ACC112 (cell line): ENCODE data around the gene ATG5.
"Not testable (repeated sequence)": the region's sequence is repeated elsewhere in the genome, so short reads cannot be mapped to it uniquely, and the experiment has no call there.

Experiments used
- H2AFZ ChIP-seq: fragments of 200-600 bp; sonication (generic); one replicate; pipeline ENCODE4 v1.6.0; 2017; ENCODE audit warnings: antibody characterized with exemption, low read length; ENCODE audit not compliant: unreplicated experiment
- H3K27ac ChIP-seq: fragments of 200-600 bp; sonication (generic); 2 replicates; pipeline ENCODE4 v1.5.1; 2014; ENCODE audit warnings: low read depth, mild to moderate bottlenecking, antibody characterized with exemption, low read length, moderate library complexity
- H3K27me3 ChIP-seq: fragments of 200-600 bp; sonication (generic); 2 replicates; pipeline ENCODE4 v1.6.1; 2014; ENCODE audit warnings: mild to moderate bottlenecking, antibody characterized with exemption, low read length, moderate library complexity, mixed read lengths; ENCODE audit not compliant: insufficient read depth
- H3K36me3 ChIP-seq: fragments of 200-600 bp; sonication (generic); 2 replicates; pipeline ENCODE4 v1.6.1; 2016; ENCODE audit warnings: mild to moderate bottlenecking, antibody characterized with exemption, low read length, moderate library complexity, mixed read lengths; ENCODE audit not compliant: insufficient read depth
- H3K4me1 ChIP-seq: fragments of 200-600 bp; sonication (generic); one replicate; pipeline ENCODE4 v1.6.1; 2016; ENCODE audit warnings: low read length, mixed read lengths; ENCODE audit not compliant: insufficient read depth, unreplicated experiment, control insufficient read depth
- H3K4me3 ChIP-seq: fragments of 200-600 bp; sonication (generic); 2 replicates; pipeline ENCODE4 v1.5.1; 2014; ENCODE audit warnings: mild to moderate bottlenecking, low read depth, low read length
- H3K79me2 ChIP-seq: fragments of 200-600 bp; sonication (generic); one replicate; pipeline ENCODE4 v1.6.0; 2016; ENCODE audit warnings: low read length; ENCODE audit not compliant: control insufficient read depth, unreplicated experiment, insufficient read depth

Gene ATG5

DNA sequence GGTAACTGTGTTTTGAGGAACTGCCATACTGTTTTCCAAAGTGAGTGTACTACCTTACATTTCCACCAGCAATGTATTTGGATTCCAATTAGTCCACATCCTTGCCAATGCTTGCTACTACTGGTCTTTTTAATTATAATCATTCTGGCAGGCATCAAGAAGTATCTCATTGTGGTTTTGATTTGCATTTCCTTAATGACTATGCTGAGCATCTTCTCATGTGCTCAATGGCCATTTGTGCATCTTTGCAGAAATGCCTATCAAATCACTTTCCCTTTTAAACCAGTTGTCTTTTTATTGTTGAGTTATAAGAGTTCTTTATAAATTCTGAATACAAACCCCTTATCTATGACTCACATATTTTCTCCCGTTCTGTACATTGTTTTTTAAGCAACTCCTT, 75.9 kb downstream of the ATG5 start:
- Histone ChIP-seq H3K27me3 (no peaks in the 10 kb centered on the region), H3K4me1 (peaks cover 43% of the 10 kb centered on the region), H3K4me3 (no peak overlapping the region), H2AFZ (no peak overlapping the region), H3K27ac (no peak overlapping the region), H3K79me2 (peaks cover 28% of the 10 kb centered on the region), H3K36me3 (peaks cover 9% of the 10 kb centered on the region)

DNA sequence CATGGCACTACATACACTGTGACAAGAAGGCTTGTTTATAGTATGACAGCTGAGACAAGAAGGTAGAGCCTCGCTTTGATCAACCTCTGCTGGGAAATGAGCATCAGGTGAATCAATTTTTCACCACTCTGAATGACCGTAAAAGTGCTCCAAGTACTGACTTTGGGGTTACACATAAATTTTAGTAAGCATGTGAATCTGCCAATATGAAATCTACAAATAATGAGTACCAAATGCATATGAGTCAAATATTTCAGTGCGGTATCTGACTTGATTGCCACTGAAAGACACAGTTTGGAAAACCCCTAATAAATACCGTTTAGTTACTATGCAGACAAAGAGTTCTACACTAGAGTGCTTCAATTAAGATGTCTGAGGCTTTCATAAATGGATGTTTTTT, 77.8 kb downstream of the ATG5 start:
- H3K4me3 ChIP-seq, result 0 out of 2 replicates have a peak overlapping the region, but pooled peaks have one; percentile 22
- peak overlapping the region; percentile 77 for H3K27ac ChIP-seq
- H3K36me3 ChIP-seq, result peaks cover 13% of the 10 kb centered on the region
- H2AFZ ChIP-seq, result no peak overlapping the region
- peaks cover 24% of the 10 kb centered on the region for H3K4me1 ChIP-seq
- H3K27me3 ChIP-seq, result no peaks in the 10 kb centered on the region
- peaks cover 18% of the 10 kb centered on the region for H3K79me2 ChIP-seq

DNA sequence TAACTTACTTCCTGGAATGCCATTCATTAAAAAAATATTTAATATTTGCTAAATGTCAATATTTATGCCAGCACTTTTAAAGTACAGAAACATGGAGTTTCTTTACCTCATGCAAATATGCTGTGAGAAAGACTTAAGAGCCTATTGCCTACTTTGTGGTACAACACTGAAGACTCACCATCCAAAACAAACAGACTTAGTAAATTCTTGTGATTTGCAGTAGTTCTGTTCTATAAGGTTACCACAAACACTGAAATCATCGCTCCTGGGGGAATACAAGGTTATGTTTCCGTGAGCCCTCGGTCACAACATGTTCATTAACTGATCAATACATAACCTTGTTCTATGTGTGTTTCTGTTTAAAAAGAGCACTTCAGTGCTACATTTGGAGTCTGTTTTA, 78.3 kb downstream of the ATG5 start:
- Histone ChIP-seq H3K4me1 (peaks cover 20% of the 10 kb centered on the region), H3K27ac (peak overlapping the region; percentile 77), H3K79me2 (peaks cover 15% of the 10 kb centered on the region), H3K4me3 (0 out of 2 replicates have a peak overlapping the region, but pooled peaks have one; percentile 22), H2AFZ (no peak overlapping the region), H3K27me3 (no peaks in the 10 kb centered on the region), H3K36me3 (peaks cover 13% of the 10 kb centered on the region)

DNA sequence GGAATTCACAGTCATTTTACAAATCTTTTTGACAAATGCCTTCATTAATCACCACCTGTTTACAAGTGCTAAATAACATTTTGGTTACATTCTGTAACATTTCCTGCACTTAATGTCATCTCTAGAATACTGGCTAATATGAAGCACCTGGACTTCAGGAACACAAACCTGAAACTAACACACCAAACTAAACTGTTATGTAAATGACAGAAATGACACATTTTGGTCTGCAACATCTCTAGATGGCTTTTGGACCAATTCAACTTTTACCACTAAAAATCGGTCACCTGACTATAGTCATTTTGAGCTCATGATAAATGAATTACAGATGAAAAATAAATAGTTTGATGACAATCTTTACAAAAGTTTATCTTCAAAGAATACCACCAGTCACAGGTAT, 80.6 kb downstream of the ATG5 start:
- H3K27ac ChIP-seq, result no peak overlapping the region

DNA sequence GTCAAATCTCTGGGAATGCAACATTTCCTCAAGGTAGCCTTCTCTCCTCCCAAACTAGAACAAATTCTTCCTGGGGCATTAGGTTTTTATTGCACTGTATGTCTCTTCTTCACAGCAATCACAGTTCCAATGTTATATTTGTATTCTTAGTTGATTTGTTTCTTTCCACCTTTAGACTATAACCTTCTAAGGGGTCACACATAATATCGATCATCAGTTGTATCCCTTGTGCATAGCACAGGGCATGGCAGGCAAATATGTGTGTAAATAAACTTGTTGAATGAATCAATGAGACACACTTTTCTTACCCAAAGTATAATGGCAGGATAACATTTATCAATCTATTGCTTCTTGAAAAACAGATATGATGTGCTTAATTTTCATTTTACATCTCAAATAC, 81.0 kb downstream of the ATG5 start:
- Histone ChIP-seq H3K4me1 (peaks cover 17% of the 10 kb centered on the region), H2AFZ (no peak overlapping the region), H3K27me3 (no peaks in the 10 kb centered on the region), H3K79me2 (peaks cover 7% of the 10 kb centered on the region), H3K4me3 (no peak overlapping the region), H3K27ac (no peak overlapping the region), H3K36me3 (peaks cover 13% of the 10 kb centered on the region)

More for the DNA sequence above, 80.6 kb downstream of the ATG5 start:
- Histone ChIP-seq H3K36me3 (peaks cover 13% of the 10 kb centered on the region), H3K79me2 (peaks cover 7% of the 10 kb centered on the region), H3K4me3 (no peak overlapping the region), H3K27me3 (no peaks in the 10 kb centered on the region), H3K4me1 (peaks cover 17% of the 10 kb centered on the region), H2AFZ (no peak overlapping the region)

DNA sequence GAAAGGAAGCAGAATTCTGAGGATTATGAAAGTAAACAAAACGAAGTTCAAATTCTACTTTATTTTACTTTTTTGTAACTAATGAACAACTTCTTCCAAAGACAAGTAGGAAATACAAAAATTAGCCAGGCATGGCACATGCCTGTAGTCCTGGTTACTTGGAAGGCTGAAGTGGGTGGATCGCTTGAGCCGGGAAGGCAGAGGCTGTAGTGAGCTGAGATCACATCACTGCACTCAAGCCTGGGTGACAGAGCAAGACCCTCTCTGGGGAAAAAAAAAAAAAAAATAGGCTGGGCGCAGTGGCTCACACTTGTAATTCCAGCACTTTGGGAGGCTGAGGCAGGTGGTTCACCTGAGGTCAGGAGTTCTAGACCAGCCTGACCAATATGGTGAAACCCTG, 82.3 kb downstream of the ATG5 start:
- Histone ChIP-seq H2AFZ (no peak overlapping the region), H3K36me3 (peaks cover 13% of the 10 kb centered on the region), H3K4me1 (peaks cover 17% of the 10 kb centered on the region), H3K4me3 (no peak overlapping the region), H3K27me3 (no peaks in the 10 kb centered on the region), H3K27ac (no peak overlapping the region), H3K79me2 (peaks cover 10% of the 10 kb centered on the region)

DNA sequence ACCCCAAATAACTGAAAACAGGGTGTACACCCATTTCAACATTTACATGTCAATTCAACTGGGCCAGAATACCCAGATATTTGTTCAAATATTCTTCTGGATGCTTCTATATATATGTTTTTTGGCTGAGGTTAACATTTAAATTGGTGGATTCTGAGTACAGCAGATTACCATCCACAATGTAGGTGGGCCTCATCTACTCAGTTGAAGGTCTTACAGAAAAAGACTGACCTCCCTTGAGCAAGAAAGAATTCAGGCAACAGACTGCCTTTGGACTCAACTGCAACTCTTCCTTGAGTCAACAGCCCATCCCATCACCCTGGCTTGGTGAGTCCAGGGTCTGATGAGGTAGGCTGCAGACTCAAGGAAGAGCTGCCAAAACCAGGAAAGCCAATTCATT, 84.1 kb downstream of the ATG5 start:
- peaks cover 16% of the 10 kb centered on the region for H3K36me3 ChIP-seq
- H3K4me3 ChIP-seq, result no peak overlapping the region
- H3K27me3 ChIP-seq, result no peaks in the 10 kb centered on the region
- no peak overlapping the region for H3K27ac ChIP-seq
- H2AFZ ChIP-seq, result no peak overlapping the region
- peaks cover 2% of the 10 kb centered on the region for H3K4me1 ChIP-seq
- peaks cover 11% of the 10 kb centered on the region for H3K79me2 ChIP-seq

DNA sequence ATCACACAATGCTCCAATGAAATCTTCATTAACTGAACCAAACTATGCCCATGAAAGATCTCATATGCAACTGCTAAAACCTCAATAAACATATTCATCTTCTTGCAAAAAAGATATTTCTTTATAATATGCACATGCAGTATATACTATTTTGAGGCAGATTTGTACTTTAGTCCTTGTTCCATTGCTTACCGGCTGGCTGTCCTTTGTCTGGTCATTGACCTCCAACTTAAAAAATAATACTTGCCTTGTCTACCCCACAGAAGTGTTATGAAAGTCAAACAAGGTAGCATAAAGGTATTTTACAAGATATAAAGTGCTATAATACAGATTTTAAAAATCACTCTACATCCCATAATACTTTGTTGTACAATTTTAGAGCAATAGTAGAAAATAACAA, 88.3 kb downstream of the ATG5 start:
- Histone ChIP-seq H3K36me3 (peaks cover 11% of the 10 kb centered on the region), H3K27ac (no peak overlapping the region), H2AFZ (no peak overlapping the region), H3K4me1 (no peaks in the 10 kb centered on the region), H3K79me2 (peaks cover 7% of the 10 kb centered on the region), H3K4me3 (no peak overlapping the region), H3K27me3 (no peaks in the 10 kb centered on the region)

DNA sequence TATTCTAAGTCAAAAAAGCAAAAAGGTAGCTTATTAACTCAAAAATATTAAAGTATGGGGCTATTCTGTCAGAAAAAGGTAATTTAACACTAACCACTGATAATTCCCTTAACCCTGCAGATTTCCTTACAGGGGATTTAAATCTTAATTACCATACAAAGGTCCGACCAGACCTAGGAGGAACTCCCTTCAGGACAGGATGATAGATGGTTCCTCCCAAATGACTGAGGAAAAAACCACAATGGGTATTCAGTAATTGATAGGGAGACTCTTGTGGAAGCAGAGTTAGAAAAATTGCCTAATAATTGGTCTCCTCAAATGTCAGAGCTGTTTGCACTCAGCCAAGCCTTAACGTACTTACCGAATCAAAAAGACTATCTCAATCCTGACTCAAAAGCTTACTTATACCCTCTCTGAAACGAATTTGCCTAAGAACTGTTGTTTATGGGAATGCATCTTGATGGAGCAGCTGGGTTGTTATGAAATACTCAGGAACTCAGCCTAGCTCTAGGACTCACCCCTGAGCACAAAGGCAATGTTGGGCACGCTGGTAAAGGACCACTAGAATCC, 95.6 kb downstream of the ATG5 start:
- not testable (repeated sequence) for H2AFZ ChIP-seq, H3K27ac ChIP-seq, H3K79me2 ChIP-seq, H3K4me3 ChIP-seq, H3K4me1 ChIP-seq, H3K27me3 ChIP-seq, H3K36me3 ChIP-seq

DNA sequence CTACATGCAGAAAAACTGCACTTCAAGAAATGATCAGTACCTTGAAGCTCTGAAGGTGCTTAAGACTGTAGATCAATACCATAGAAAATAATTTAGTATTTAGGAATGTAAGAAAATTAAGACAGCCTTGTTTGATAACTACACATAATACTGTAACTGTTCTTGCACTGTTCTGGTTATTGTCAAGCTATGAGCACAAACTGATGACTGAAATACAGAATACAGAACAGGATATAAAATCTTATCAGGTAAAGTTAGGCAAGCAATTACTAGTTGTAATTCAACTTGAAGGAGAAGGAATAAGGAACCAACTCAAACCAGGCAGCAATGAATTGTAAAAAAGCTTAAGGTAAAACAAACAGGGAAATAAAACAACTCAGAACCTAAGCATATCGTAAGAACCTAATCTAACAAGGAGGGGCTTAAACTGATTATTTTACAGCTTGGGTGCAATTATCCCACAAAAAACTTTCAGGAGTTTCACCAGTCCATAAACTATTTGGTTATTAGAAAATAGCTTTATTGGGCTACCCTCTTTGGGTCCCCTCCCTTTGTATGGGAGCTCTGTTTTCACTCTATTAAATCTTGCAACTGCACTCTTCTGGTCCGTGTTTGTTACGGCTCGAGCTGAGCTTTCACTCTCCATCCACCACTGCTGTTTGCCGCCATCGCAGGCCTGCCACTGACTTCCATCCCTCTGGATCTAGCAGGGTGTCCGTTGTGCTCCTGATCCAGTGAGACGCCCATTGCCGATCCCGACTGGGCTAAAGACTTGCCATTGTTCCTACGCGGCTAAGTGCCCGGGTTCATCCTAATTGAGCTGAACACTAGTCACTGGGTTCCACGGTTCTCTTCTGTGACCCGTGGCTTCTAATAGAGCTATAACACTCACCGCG, 97.7 kb downstream of the ATG5 start:
- Histone ChIP-seq H3K27ac (no peak overlapping the region), H3K36me3 (no peaks in the 10 kb centered on the region), H2AFZ (no peak overlapping the region), H3K4me1 (no peaks in the 10 kb centered on the region), H3K79me2 (peaks cover 5% of the 10 kb centered on the region), H3K4me3 (no peak overlapping the region), H3K27me3 (no peaks in the 10 kb centered on the region)

DNA sequence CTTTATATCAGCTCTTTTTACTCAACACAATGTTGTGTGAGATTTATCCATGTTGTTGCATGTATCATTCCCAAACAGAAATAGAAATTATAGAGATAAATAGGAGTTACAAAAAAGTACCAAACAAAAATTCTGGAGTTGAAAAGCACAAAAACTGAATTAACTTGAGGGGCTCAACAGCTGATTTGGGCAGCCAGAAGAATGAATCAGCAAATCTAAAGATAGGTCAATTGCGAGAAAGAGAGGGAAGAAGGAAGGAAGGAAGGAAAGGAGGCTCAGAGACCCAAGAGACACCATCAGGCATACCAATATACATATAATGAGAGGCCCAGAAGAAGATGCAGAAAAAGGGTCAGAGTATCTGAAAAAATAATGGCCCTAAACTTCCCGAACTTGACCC, 98.9 kb downstream of the ATG5 start:
- H3K36me3 ChIP-seq, result no peaks in the 10 kb centered on the region
- H2AFZ ChIP-seq, result no peak overlapping the region
- no peaks in the 10 kb centered on the region for H3K27me3 ChIP-seq
- no peak overlapping the region for H3K4me3 ChIP-seq
- no peaks in the 10 kb centered on the region for H3K4me1 ChIP-seq
- peaks cover 5% of the 10 kb centered on the region for H3K79me2 ChIP-seq
- no peak overlapping the region for H3K27ac ChIP-seq
